A673 (cell line): Measurements from ENCODE around the gene TGM1. TPM values are rescaled to one million over a fixed set of nuclear protein-coding genes. Genes with fewer than 3 reads are reported as not detected.

ENCODE experiments used
- BruUV-seq: library from RNA; stranded (reverse); fragments of 400-500 nt; replicated peaks from 2 replicates; lab custom pipeline; 2021; lab: Mats Ljungman, UMichigan
- CTCF ChIA-PET: fragments of 300-600 bp; sonication (Branson Sonifier 250); formaldehyde crosslinking; loops from one replicate; lab custom pipeline; 2022; ENCODE audit warnings: antibody characterized with exemption; lab: Charles Lee
- POLR2A ChIA-PET: fragments of 300-600 bp; sonication (Branson Sonifier 250); formaldehyde crosslinking; loops from one replicate; lab custom pipeline; 2022; ENCODE audit warnings: antibody characterized with exemption; ENCODE audit not compliant: low non-redundant PET; lab: Charles Lee
- DNase-seq: peaks from one replicate; pipeline ENCODE4 v3.0.0-alpha.2; 2015; ENCODE audit warnings: low spot score
- H3K27ac ChIP-seq: fragments of 200-600 bp; sonication (generic); 2 replicates; pipeline ENCODE4 v1.5.1; 2016; ENCODE audit warnings: mixed run types, low read depth, mild to moderate bottlenecking, mixed read lengths, antibody characterized with exemption, low read length; ENCODE audit not compliant: poor library complexity, severe bottlenecking
- H3K27me3 ChIP-seq: fragments of 200-600 bp; sonication (generic); replicated peaks from 2 replicates; pipeline ENCODE4 v1.6.1; 2017; ENCODE audit warnings: mixed run types, low read depth, mild to moderate bottlenecking, mixed read lengths, antibody characterized with exemption, low read length; ENCODE audit not compliant: insufficient read depth, poor library complexity
- H3K36me3 ChIP-seq: fragments of 200-600 bp; sonication (generic); 2 replicates; pipeline ENCODE4 v1.6.1; 2016; ENCODE audit warnings: mixed run types, mild to moderate bottlenecking, mixed read lengths, antibody characterized with exemption, low read length; ENCODE audit not compliant: insufficient read depth, poor library complexity, severe bottlenecking
- H3K4me1 ChIP-seq: fragments of 200-600 bp; sonication (generic); 2 replicates; pipeline ENCODE4 v1.6.1; 2017; ENCODE audit warnings: mixed run types, mild to moderate bottlenecking, mixed read lengths, antibody characterized with exemption, low read length; ENCODE audit not compliant: insufficient read depth, poor library complexity, severe bottlenecking
- H3K4me3 ChIP-seq: fragments of 200-600 bp; sonication (generic); 2 replicates; pipeline ENCODE4 v1.5.1; 2016; ENCODE audit warnings: low read depth, mixed run types, mild to moderate bottlenecking, mixed read lengths, low read length; ENCODE audit not compliant: poor library complexity, severe bottlenecking
- H3K9me3 ChIP-seq: fragments of 200-600 bp; sonication (generic); 2 replicates; pipeline ENCODE4 v1.6.1; 2016; ENCODE audit warnings: mixed run types, low read depth, mild to moderate bottlenecking, mixed read lengths, antibody characterized with exemption, low read length; ENCODE audit not compliant: poor library complexity, severe bottlenecking
- CTCF ChIP-seq: fragments of 300-800, 200-600 bp; sonication (generic); conservative IDR thresholded peaks from 2 replicates; pipeline ENCODE4 v1.5.1; 2017; ENCODE audit warnings: low read depth, mild to moderate bottlenecking, antibody characterized with exemption, low read length, moderate library complexity, mixed read lengths
- EZH2 ChIP-seq: fragments of 200-600 bp; sonication (generic); IDR thresholded peaks from 2 replicates; pipeline ENCODE4 v1.6.1; 2017; ENCODE audit warnings: borderline replicate concordance, low read depth, mild to moderate bottlenecking, mixed read lengths, antibody characterized with exemption, low read length; ENCODE audit not compliant: poor library complexity, severe bottlenecking
- intact Hi-C: fragments of 100-400 bp; cut with micrococcal nuclease; formaldehyde crosslinking; loops from one replicate; pipeline ENCODE4 v1.10.0; 2022; ENCODE audit not compliant: unreplicated experiment
- total RNA-seq: library from RNA; stranded (reverse); gene quantifications from 2 replicates; pipeline ENCODE4 v1.2.3, GENCODE V29; 2021

TGM1 gene
- total RNA-seq, 1 experiment from 2014 or later = 1.5 TPM

GRCh38 chr14:24290746-24291145, 27.8 kb upstream of the TGM1 start:
- Histone ChIP-seq H3K9me3 (no peaks in the 10 kb centered on the region), H3K27ac (no peak overlapping the region), H3K4me3 (no peak overlapping the region), H3K36me3 (no peaks in the 10 kb centered on the region), H3K27me3 (no peaks in the 10 kb centered on the region), H3K4me1 (no peaks in the 10 kb centered on the region)
- POLR2A ChIA-PET = no interaction called here
- no peak for TF ChIP-seq EZH2
- no peak for DNase-seq
- BruUV-seq = no TSS peak
- intact Hi-C loops = no loop called here
- CTCF ChIA-PET = no interaction called here

- TF ChIP-seq CTCF (no peak), EZH2 (no peak)
- ChIA-PET POLR2A (no interaction called here), CTCF (interaction anchor here (0.6 kb wide), 1 partner anchor 58 kb away, joined by 4 read pairs; no protein-coding TSS in a partner anchor)
- Histone ChIP-seq H3K27ac (no peak overlapping the region), H3K9me3 (no peaks in the 10 kb centered on the region), H3K27me3 (no peaks in the 10 kb centered on the region), H3K4me3 (no peak overlapping the region), H3K36me3 (no peaks in the 10 kb centered on the region), H3K4me1 (no peaks in the 10 kb centered on the region)
- no peak for DNase-seq
- no TSS peak for BruUV-seq
- intact Hi-C loops = no loop called here
Observed at GRCh38 chr14:24289649-24290280, 26.8 kb upstream of the TGM1 start.

GRCh38 chr14:24286996-24287395, 24.0 kb upstream of the TGM1 start:
- H3K36me3 ChIP-seq = no peaks in the 10 kb centered on the region
- no peak for DNase-seq
- intact Hi-C loops = no loop called here
- H3K4me3 ChIP-seq = no peak overlapping the region
- no TSS peak for BruUV-seq
- ChIA-PET CTCF (no interaction called here), POLR2A (no interaction called here)
- H3K27me3 ChIP-seq = no peaks in the 10 kb centered on the region
- no peaks in the 10 kb centered on the region for H3K9me3 ChIP-seq
- no peak overlapping the region for H3K27ac ChIP-seq
- H3K4me1 ChIP-seq = no peaks in the 10 kb centered on the region
- TF ChIP-seq CTCF = no peak
- no peak for TF ChIP-seq EZH2

- Histone ChIP-seq H3K4me3 (no peak overlapping the region), H3K27ac (no peak overlapping the region), H3K9me3 (no peaks in the 10 kb centered on the region), H3K27me3 (no peaks in the 10 kb centered on the region), H3K36me3 (no peaks in the 10 kb centered on the region), H3K4me1 (no peaks in the 10 kb centered on the region)
- BruUV-seq = no TSS peak
- CTCF ChIA-PET = no interaction called here
- no peak for TF ChIP-seq EZH2
- no peak for TF ChIP-seq CTCF
- intact Hi-C loops = no loop called here
- no peak for DNase-seq
- POLR2A ChIA-PET = no interaction called here
Observed at GRCh38 chr14:24285351-24285750, 22.4 kb upstream of the TGM1 start.
